ENCODE results near the gene KLHL35.

Gene KLHL35

GRCh38 chr11:75468534-75469340 lies 35.7 kb upstream of the KLHL35 start:
- DNase-seq: no peak

GRCh38 chr11:75467881-75468280 lies 34.9 kb upstream of the KLHL35 start:
- no peak for DNase-seq

- DNase-seq: no peak
Measured at GRCh38 chr11:75467311-75467710, 34.3 kb upstream of the KLHL35 start.

- no peak for DNase-seq
Measured at GRCh38 chr11:75465701-75466531, 32.9 kb upstream of the KLHL35 start.

GRCh38 chr11:75463106-75463774 lies 30.2 kb upstream of the KLHL35 start:
- DNase-seq: no peak

- no peak for DNase-seq
Measured at GRCh38 chr11:75462117-75462653, 29.2 kb upstream of the KLHL35 start.

- DNase-seq: no peak
Measured at GRCh38 chr11:75461151-75461550, 28.1 kb upstream of the KLHL35 start.

- DNase-seq: no peak
Measured at GRCh38 chr11:75456596-75457183, 23.7 kb upstream of the KLHL35 start.

- no peak for DNase-seq
Measured at GRCh38 chr11:75454987-75455386, 22.0 kb upstream of the KLHL35 start.

GRCh38 chr11:75453916-75454655 lies 21.1 kb upstream of the KLHL35 start:
- no peak for DNase-seq

GRCh38 chr11:75450826-75451821 lies 18.1 kb upstream of the KLHL35 start:
- DNase-seq: peak in 1 of 2 donors; percentile 27

- DNase-seq: no peak
Measured at GRCh38 chr11:75450236-75450635, 17.2 kb upstream of the KLHL35 start.

- no peak for DNase-seq
Measured at GRCh38 chr11:75449776-75450175, 16.8 kb upstream of the KLHL35 start.

GRCh38 chr11:75449271-75449670 lies 16.3 kb upstream of the KLHL35 start:
- no peak for DNase-seq

GRCh38 chr11:75447415-75447814 lies 14.4 kb upstream of the KLHL35 start:
- no peak for DNase-seq

GRCh38 chr11:75445315-75445953 lies 12.4 kb upstream of the KLHL35 start:
- DNase-seq: peak; percentile 66 to 72

- no peak for DNase-seq
Measured at GRCh38 chr11:75443043-75443442, 10.0 kb upstream of the KLHL35 start.

GRCh38 chr11:75442161-75442885 lies 9.3 kb upstream of the KLHL35 start:
- no peak for DNase-seq

- DNase-seq: no peak
Measured at GRCh38 chr11:75441804-75442132, 8.8 kb upstream of the KLHL35 start.
